ENCODE data around the gene SYT1. TPM values are rescaled to one million over a fixed set of nuclear protein-coding genes. Genes with fewer than 3 reads are reported as not detected.

SYT1 gene
- total RNA-seq, 1 experiment from 2014 or later: 15.8 TPM

GRCh38 chr12:78918268-78918667, 53.7 kb downstream of the SYT1 start:
- H3K4me3 Mint-ChIP-seq: no peak overlapping the region
- Histone ChIP-seq H3K9me3 (ENCODE audit: control insufficient read depth, low read depth, low read length) (no peaks in the 10 kb centered on the region), H2BK12ac (ENCODE audit: insufficient read length, low read depth, low read length) (no peak overlapping the region), H3K56ac (ENCODE audit: insufficient read length, low read depth, low read length) (no peak overlapping the region), H2BK120ac (ENCODE audit: low read depth, low read length, poor library complexity, severe bottlenecking) (no peak overlapping the region), H3K18ac (ENCODE audit: insufficient read length, low read depth, low read length) (no peak overlapping the region), H4K20me1 (ENCODE audit: control insufficient read depth, insufficient read depth, insufficient read length) (no peaks in the 10 kb centered on the region), H3K23ac (ENCODE audit: insufficient read length, low read depth, low read length) (no peak overlapping the region), H4K5ac (ENCODE audit: insufficient read length, low read depth, low read length) (no peak overlapping the region), H2AFZ (ENCODE audit: low read length) (no peak overlapping the region), H2BK5ac (ENCODE audit: insufficient read length, low read length) (no peak overlapping the region), H3T11ph (ENCODE audit: low read length) (no peak overlapping the region), H3K23me2 (ENCODE audit: insufficient read length, low read depth, low read length, poor library complexity, severe bottlenecking) (no peaks in the 10 kb centered on the region), H4K91ac (ENCODE audit: insufficient read length, low read depth, low read length) (no peak overlapping the region), H2BK20ac (ENCODE audit: low read depth, low read length, poor library complexity, severe bottlenecking) (no peak overlapping the region), H3K4ac (ENCODE audit: low read depth, low read length) (no peak overlapping the region), H3K79me1 (ENCODE audit: insufficient read depth, low read depth, low read length, poor library complexity, severe bottlenecking) (no peaks in the 10 kb centered on the region), H3K27ac (ENCODE audit: insufficient read length, low read depth, low read length) (no peak overlapping the region), H2BK15ac (ENCODE audit: low read depth, low read length) (no peak overlapping the region), H4K8ac (replicated peaks; ENCODE audit: insufficient read length, low read depth, low read length) (no peak overlapping the region), H3K14ac (ENCODE audit: insufficient read depth, low read length) (no peak overlapping the region; the same call in 1 of the 2 replicates), H3K4me1 (ENCODE audit: insufficient read depth, low read length) (peaks cover 2% of the 10 kb centered on the region; the same call in 1 of the 2 replicates), H3K9ac (ENCODE audit: extremely low read depth, insufficient read length, low read length) (no peak overlapping the region), H2AK5ac (ENCODE audit: insufficient read length, low read length) (no peak overlapping the region), H3K27me3 (ENCODE audit: insufficient read depth, low read length) (no peaks in the 10 kb centered on the region), H3K79me2 (ENCODE audit: insufficient read depth, low read length) (no peaks in the 10 kb centered on the region), H3K4me2 (ENCODE audit: insufficient read depth, insufficient read length, low read length) (no peak overlapping the region)
- H3K27me3 Mint-ChIP-seq (ENCODE audit: low read depth): no peaks in the 10 kb centered on the region
- peaks cover 29 to 32% of the 10 kb centered on the region in 2 experiments for H3K4me1 Mint-ChIP-seq
- TF ChIP-seq CTCF (conservative IDR thresholded peaks at IDR 0.05): no peak
- H3K27ac Mint-ChIP-seq: no peak overlapping the region
- no peaks in the 10 kb centered on the region for H3K9me3 Mint-ChIP-seq
- WGBS (ENCODE audit: extremely low coverage, insufficient read length, low lambda C conversion rate): no CpG with 5 or more reads among the region's 2 CpGs
- H3K36me3 Mint-ChIP-seq (ENCODE audit: insufficient read depth in 1 of 3, low read depth in 3 of 3): no peaks in the 10 kb centered on the region
- no peak for DNase-seq

Data from H9 (cell line).